ENCODE measurements around the gene LPA.

The LPA gene

DNA sequence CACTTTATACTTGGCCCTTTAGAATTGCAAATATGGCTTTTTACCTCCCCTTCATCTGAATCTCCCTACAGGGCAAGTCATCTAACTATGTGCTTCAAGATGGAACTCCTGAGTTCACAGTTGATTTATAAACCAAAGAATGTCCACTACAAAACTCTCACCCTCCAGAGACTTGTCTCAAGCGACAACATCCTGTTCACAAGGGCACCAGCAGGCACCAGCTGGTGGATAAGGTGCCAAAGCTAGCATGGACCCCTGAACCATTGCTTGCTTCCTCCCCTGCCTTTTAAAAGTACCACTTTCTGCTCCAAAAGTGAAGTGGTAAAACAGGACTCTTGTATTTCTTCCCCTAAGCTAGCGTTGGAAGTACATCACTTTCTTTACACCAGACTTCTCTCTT lies 154.5 kb downstream of the LPA start:
- no peak for DNase-seq

DNA sequence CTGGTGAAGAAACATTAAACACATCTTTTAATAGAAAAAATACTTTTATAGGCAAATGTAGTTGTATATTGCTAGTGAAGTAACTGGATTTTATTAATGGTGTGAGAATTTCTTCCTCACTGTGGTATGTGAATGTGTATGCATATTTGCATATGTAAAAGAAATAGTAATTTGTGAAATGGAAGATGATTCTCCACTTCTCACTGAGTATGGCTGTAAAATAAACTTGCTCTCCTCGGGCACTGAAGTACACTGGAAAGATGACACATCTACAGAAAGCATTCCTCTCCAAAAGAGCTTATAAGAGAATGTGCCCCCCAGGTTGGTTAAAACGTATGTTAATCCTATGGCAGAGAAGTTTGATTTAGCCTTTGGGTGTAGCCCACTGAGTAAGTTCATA lies 155.5 kb downstream of the LPA start:
- no peak for DNase-seq

- DNase-seq = no peak
Measured at GRCh38 chr6:160507420-160507819, 156.7 kb downstream of the LPA start.

GRCh38 chr6:160505970-160506369 lies 158.1 kb downstream of the LPA start:
- no peak for DNase-seq

DNA sequence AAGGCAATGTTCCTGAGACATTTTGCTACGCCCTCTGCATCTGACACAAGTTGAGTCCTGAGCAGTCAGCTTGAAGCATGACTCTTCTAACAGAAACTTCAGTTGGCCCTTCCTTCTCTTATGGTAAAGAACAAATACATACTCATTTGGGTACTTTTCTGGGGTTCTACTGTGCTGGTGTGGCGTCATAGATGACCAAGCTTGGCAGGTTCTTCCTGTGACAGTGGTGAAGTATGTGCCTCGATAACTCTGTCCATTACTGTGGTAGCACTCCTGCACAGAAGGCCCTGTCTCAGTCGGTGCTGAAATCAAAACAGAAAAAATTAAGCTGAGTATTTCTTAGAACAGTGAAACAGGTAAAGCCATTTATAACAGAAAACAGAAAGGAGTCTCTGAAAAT lies 163.4 kb downstream of the LPA start:
- DNase-seq = no peak

- no peak for DNase-seq
Measured at GRCh38 chr6:160494576-160494975, 169.5 kb downstream of the LPA start.

- DNase-seq = no peak
Measured at GRCh38 chr6:160489091-160489490, 175.0 kb downstream of the LPA start.

GRCh38 chr6:160487116-160487515 lies 177.0 kb downstream of the LPA start:
- no peak for DNase-seq

All from GF-D8 (cell line).